ENCODE measurements around the gene PSG4. TPM values are rescaled to one million over a fixed set of nuclear protein-coding genes. Genes with fewer than 3 reads are reported as not detected.
"Not testable (repeated sequence)": the region's sequence is repeated elsewhere in the genome, so short reads cannot be mapped to it uniquely, and the experiment has no call there.

PSG4 gene
- total and polyA plus RNA-seq, 2 of the 8 experiments (the other 6 are each of a cell fraction or from before 2014, with no cell fraction given), result not detected

DNA sequence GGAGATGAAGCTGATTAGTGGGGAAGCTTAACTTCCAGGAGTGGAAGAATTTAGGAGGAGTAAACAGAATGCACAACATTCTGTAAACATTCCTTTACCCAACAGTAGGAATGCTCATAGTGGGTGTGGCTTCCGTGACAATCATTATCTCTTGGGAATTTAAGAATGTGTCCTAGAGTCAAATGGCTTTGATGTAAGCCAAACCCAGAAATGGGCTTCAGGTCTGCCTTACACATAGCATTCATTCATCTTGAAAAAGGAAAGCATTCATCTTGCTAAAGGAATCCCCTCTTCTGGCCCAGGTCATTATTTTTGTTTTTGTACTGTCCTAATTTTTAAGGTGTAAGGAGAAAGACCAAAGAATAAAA is 43.2 kb upstream of the PSG4 start:
- H2AK5ac ChIP-seq (ENCODE audit: low read depth, low read length); CTCF ChIA-PET (ENCODE audit: partially characterized antibody); H3K23me2 ChIP-seq (ENCODE audit: low read depth, low read length); H3K4me3 ChIP-seq (ENCODE audit: extremely low read depth in 1 of 4, insufficient read depth in 2 of 4, low read depth in 3 of 4, low read length in 4 of 4); H3K4me1 ChIP-seq (replicated peaks in 1 of 4; ENCODE audit: control insufficient read depth in 3 of 4, insufficient read depth in 4 of 4, low read length in 3 of 4); FAIRE-seq; H4K20me1 ChIP-seq (replicated peaks in 1 of 2; ENCODE audit: control insufficient read depth in 1 of 2, insufficient read depth in 2 of 2, low read length in 2 of 2); H2BK120ac ChIP-seq (replicated peaks; ENCODE audit: low read depth, low read length); H4K5ac ChIP-seq (ENCODE audit: insufficient read length, low read depth, low read length); H3K79me2 ChIP-seq (ENCODE audit: control insufficient read depth in 1 of 2, insufficient read depth in 2 of 2, low read length in 2 of 2); H4K91ac ChIP-seq (replicated peaks; ENCODE audit: insufficient read length, low read length); H3K36me3 ChIP-seq (ENCODE audit: control insufficient read depth in 2 of 4, insufficient read depth in 4 of 4, low read length in 3 of 4); H3K14ac ChIP-seq (ENCODE audit: insufficient read length); H3K27me3 ChIP-seq (replicated peaks in 1 of 4; ENCODE audit: control insufficient read depth in 3 of 4, extremely low read depth in 1 of 4, insufficient read depth in 3 of 4, low read length in 3 of 4); H3K4ac ChIP-seq (replicated peaks; ENCODE audit: insufficient read length, low read depth, low read length); H2BK15ac ChIP-seq (ENCODE audit: low read length); POLR2A ChIA-PET (ENCODE audit: partially characterized antibody); DNase-seq (ENCODE audit: low read depth in 1 of 2, low spot score in 2 of 2); H2BK12ac ChIP-seq (ENCODE audit: low read depth, low read length); H2BK5ac ChIP-seq (ENCODE audit: low read depth, low read length); H2AFZ ChIP-seq (ENCODE audit: low read length); H3K79me1 ChIP-seq (ENCODE audit: low read depth, low read length); H3K27ac ChIP-seq (ENCODE audit: low read depth, low read length); H3K4me2 ChIP-seq (ENCODE audit: insufficient read depth in 1 of 2, low read depth in 2 of 2, low read length in 2 of 2); H3K56ac ChIP-seq (replicated peaks; ENCODE audit: insufficient read length, low read depth, low read length); H3K23ac ChIP-seq (ENCODE audit: insufficient read length); H3K9ac ChIP-seq (replicated peaks in 1 of 4; ENCODE audit: extremely low read depth in 1 of 4, low read depth in 3 of 4, low read length in 3 of 4); H2BK20ac ChIP-seq (ENCODE audit: low read length); H3K18ac ChIP-seq (ENCODE audit: extremely low read depth, low read length); H4K8ac ChIP-seq (ENCODE audit: extremely low read depth, insufficient read depth, low read length): not testable (repeated sequence)
- 80% methylated on average over 1 of the region's 1 CpG; no CpG with 5 or more reads in 1 of the 2 experiments for WGBS, 2 experiments (ENCODE audit: extremely low coverage in 1 of 2, insufficient coverage in 1 of 2, insufficient read length in 1 of 2, insufficient replicate concordance in 2 of 2, low coverage in 1 of 2, low lambda C conversion rate in 2 of 2, missing lambda C conversion rate in 1 of 2)
- peaks cover 2 to 35% of the 10 kb centered on the region in 2 experiments; a peak in 3 of 4 replicates for H3K9me3 ChIP-seq (ENCODE audit: insufficient read depth in 2 of 2, low read depth in 1 of 2, low read length in 1 of 2)

DNA sequence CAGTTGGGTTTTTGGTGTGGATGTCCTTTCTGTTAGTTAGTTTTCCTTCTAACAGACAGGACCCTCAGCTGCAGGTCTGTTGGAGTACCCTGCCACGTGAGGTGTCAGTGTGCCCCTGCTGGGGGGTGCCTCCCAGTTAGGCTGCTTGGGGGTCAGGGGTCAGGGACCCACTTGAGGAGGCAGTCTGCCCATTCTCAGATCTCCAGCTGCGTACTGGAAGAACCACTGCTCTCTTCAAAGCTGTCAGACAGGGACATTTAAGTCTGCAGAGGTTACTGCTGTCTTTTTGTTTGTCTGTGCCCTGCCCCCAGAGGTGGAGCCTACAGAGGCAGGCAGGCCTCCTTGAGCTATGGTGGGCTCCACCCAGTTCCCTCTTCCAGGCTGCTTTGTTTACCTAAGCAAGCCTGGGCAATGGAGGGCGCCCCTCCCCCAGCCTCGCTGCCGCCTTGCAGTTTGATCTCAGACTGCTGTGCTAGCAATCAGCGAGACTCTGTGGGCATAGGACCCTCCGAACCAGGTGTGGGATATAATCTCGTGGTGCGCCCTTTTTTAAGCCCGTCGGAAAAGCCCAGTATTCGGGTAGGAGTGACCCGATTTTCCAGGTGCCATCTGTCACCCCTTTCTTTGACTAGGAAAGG is 41.9 kb upstream of the PSG4 start:
- H4K20me1 ChIP-seq (replicated peaks in 1 of 2; ENCODE audit: control insufficient read depth in 1 of 2, insufficient read depth in 2 of 2, low read length in 2 of 2); H3K4ac ChIP-seq (replicated peaks; ENCODE audit: insufficient read length, low read depth, low read length); H3K9ac ChIP-seq (replicated peaks in 1 of 4; ENCODE audit: extremely low read depth in 1 of 4, low read depth in 3 of 4, low read length in 3 of 4); H3K4me1 ChIP-seq (replicated peaks in 1 of 4; ENCODE audit: control insufficient read depth in 3 of 4, insufficient read depth in 4 of 4, low read length in 3 of 4); POLR2A ChIA-PET (ENCODE audit: partially characterized antibody); H4K91ac ChIP-seq (replicated peaks; ENCODE audit: insufficient read length, low read length); H4K5ac ChIP-seq (ENCODE audit: insufficient read length, low read depth, low read length); H3K23ac ChIP-seq (ENCODE audit: insufficient read length); H2BK20ac ChIP-seq (ENCODE audit: low read length); H2BK12ac ChIP-seq (ENCODE audit: low read depth, low read length); H2AFZ ChIP-seq (ENCODE audit: low read length); H3K27ac ChIP-seq (ENCODE audit: low read depth, low read length); H3K56ac ChIP-seq (replicated peaks; ENCODE audit: insufficient read length, low read depth, low read length); H3K23me2 ChIP-seq (ENCODE audit: low read depth, low read length); CTCF ChIA-PET (ENCODE audit: partially characterized antibody); H3K4me3 ChIP-seq (ENCODE audit: extremely low read depth in 1 of 4, insufficient read depth in 2 of 4, low read depth in 3 of 4, low read length in 4 of 4); H2BK5ac ChIP-seq (ENCODE audit: low read depth, low read length); H4K8ac ChIP-seq (ENCODE audit: extremely low read depth, insufficient read depth, low read length); H3K79me1 ChIP-seq (ENCODE audit: low read depth, low read length); DNase-seq (ENCODE audit: low read depth in 1 of 2, low spot score in 2 of 2); H3K4me2 ChIP-seq (ENCODE audit: insufficient read depth in 1 of 2, low read depth in 2 of 2, low read length in 2 of 2); H2BK15ac ChIP-seq (ENCODE audit: low read length); H3K79me2 ChIP-seq (ENCODE audit: control insufficient read depth in 1 of 2, insufficient read depth in 2 of 2, low read length in 2 of 2); FAIRE-seq; H2AK5ac ChIP-seq (ENCODE audit: low read depth, low read length); H3K18ac ChIP-seq (ENCODE audit: extremely low read depth, low read length); H3K14ac ChIP-seq (ENCODE audit: insufficient read length); H2BK120ac ChIP-seq (replicated peaks; ENCODE audit: low read depth, low read length); H3K36me3 ChIP-seq (ENCODE audit: control insufficient read depth in 2 of 4, insufficient read depth in 4 of 4, low read length in 3 of 4); H3K27me3 ChIP-seq (replicated peaks in 1 of 4; ENCODE audit: control insufficient read depth in 3 of 4, extremely low read depth in 1 of 4, insufficient read depth in 3 of 4, low read length in 3 of 4): not testable (repeated sequence)
- WGBS, 2 experiments (ENCODE audit: extremely low coverage in 1 of 2, insufficient coverage in 1 of 2, insufficient read length in 1 of 2, insufficient replicate concordance in 2 of 2, low coverage in 1 of 2, low lambda C conversion rate in 2 of 2, missing lambda C conversion rate in 1 of 2), result 81% methylated on average over 13 of the region's 13 CpGs; no CpG with 5 or more reads in 1 of the 2 experiments
- peaks cover 2 to 30% of the 10 kb centered on the region in 2 experiments; a peak in 3 of 4 replicates for H3K9me3 ChIP-seq (ENCODE audit: insufficient read depth in 2 of 2, low read depth in 1 of 2, low read length in 1 of 2)
